Small intestine (tissue), 4 donors: ENCODE data around the gene GMIP. TPM values are rescaled to one million over a fixed set of nuclear protein-coding genes. Genes with fewer than 3 reads are reported as not detected.

Experiments
- polyA plus RNA-seq, 4 donors: library from polyadenylated mRNA; stranded (reverse) in 3 of 4; unstranded in 1 of 4; fragments of 200-250 nt in 3 of 4; fragments of 120-200 nt in 1 of 4; gene quantifications; one replicate each; pipeline versions ENCODE4 v1.2.1 to v1.2.3, GENCODE V29; 2013
- donor health status: healthy with polysubstance abuse.
- donor health status: Bipolar disorder and iron deficiency.
- donor health status: healthy.

GMIP gene
- polyA plus RNA-seq, 4 donors = 8.3 to 15.1 (median 12.5) TPM

Other genes starting within 250 kb of the GMIP start
- 10 to 100 TPM; 25.9 to 49.1 (median 33.0) TPM for gene GATAD2A, start 238.0 kb downstream of the GMIP start, polyA plus RNA-seq
- 1 to 10 TPM; 1.6 to 3.4 (median 1.9) TPM for gene TSSK6, start 128.1 kb downstream of the GMIP start, polyA plus RNA-seq
- gene NDUFA13, start 127.4 kb downstream of the GMIP start, polyA plus RNA-seq = 100 to 1,000 TPM; 203 to 344 (median 339) TPM
- 10 to 100 TPM in 3 of 4 donors, 1 to 10 TPM in 1; 6.7 to 44.1 (median 17.5) TPM for gene YJEFN3, start 114.7 kb downstream of the GMIP start, polyA plus RNA-seq
- under 1 TPM in 2 of 4 donors, not detected in 2; 0.09 to 0.13 TPM for gene CILP2, start 105.4 kb downstream of the GMIP start, polyA plus RNA-seq
- gene PBX4, start 25.0 kb downstream of the GMIP start, polyA plus RNA-seq = 1 to 10 TPM in 2 of 4 donors, under 1 TPM in 2; 0.81 to 2.5 (median 1.4) TPM
- gene LPAR2, start 15.4 kb downstream of the GMIP start, polyA plus RNA-seq = 10 to 100 TPM in 3 of 4 donors, 1 to 10 TPM in 1; 8.0 to 21.6 (median 11.9) TPM
- 10 to 100 TPM; 40.3 to 60.8 (median 45.9) TPM for gene ATP13A1, start 20.0 kb upstream of the GMIP start, polyA plus RNA-seq
- 1 to 10 TPM; 7.1 to 10.0 (median 8.7) TPM for gene ZNF101, start 25.2 kb upstream of the GMIP start, polyA plus RNA-seq
- 1 to 10 TPM; 1.1 to 9.1 (median 2.0) TPM for gene ZNF14, start 89.5 kb upstream of the GMIP start, polyA plus RNA-seq
- gene ZNF506, start 178.1 kb upstream of the GMIP start, polyA plus RNA-seq = 10 to 100 TPM in 1 of 4 donors, 1 to 10 TPM in 3; 2.5 to 27.7 (median 4.7) TPM
- 10 to 100 TPM in 1 of 4 donors, 1 to 10 TPM in 3; 1.1 to 17.4 (median 3.2) TPM for gene ZNF253, start 222.2 kb upstream of the GMIP start, polyA plus RNA-seq